Smooth muscle cell of the brain vasculature (primary cell): ENCODE measurements around the gene VSTM2B.

Source experiments
- DNase-seq: peaks from one replicate; pipeline ENCODE4 v3.0.0-alpha.2; 2012; ENCODE audit warnings: low read depth, low spot score

Gene VSTM2B

GRCh38 chr19:29515233-29515619, 10.6 kb upstream of the VSTM2B start:
- no peak for DNase-seq

GRCh38 chr19:29515706-29516357, 10.0 kb upstream of the VSTM2B start:
- no peak for DNase-seq

DNA sequence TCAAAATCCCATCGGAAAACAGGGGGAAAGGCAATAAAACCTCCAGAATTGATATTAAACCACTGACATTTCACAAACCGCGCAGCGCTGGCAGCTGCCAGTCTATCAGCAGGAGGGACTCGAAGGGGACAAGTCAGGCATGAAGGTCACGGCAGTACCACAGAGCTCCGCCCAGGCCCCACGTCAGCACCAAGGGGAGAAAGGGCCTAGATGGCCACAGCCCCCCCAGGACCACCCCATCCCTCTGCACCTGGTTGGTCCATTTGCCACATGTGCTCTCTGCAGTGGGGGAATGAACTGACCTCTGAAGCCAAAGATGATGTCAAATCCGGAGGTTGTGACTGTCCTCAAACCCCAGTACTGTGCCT, 9.5 kb upstream of the VSTM2B start:
- DNase-seq: no peak

DNA sequence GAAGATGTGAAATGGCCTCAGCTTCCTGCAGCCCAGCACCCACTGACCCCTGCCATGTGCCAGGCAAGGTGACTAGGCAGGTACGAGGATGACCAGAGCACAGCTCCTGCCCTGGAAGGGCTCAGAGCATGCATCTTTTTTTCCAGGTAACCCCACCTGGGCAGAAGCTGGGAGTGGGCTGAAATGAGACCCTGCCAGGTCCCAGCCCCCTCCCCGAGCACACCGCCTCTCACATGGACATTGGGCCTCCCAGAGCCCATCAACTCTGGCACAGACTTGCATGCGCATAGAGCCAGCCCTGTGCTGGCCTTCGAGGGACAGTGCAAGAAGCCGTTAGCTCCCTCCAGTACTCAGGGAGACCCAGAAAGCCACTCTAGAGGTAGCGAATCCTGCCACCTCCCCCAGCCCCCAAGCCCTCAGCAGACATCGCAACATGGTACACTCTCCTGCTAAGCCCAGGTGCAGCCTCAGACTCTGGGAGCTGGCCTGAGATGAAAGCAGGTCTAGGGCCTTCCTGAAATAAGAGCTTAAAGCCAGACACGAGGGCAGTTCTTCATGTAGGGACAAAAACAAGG, 8.9 kb upstream of the VSTM2B start:
- DNase-seq: no peak

GRCh38 chr19:29517412-29517811, 8.4 kb upstream of the VSTM2B start:
- no peak for DNase-seq

GRCh38 chr19:29517946-29518345, 7.8 kb upstream of the VSTM2B start:
- DNase-seq: no peak

GRCh38 chr19:29519146-29519545, 6.6 kb upstream of the VSTM2B start:
- no peak for DNase-seq

GRCh38 chr19:29519931-29520330, 5.9 kb upstream of the VSTM2B start:
- DNase-seq: no peak

GRCh38 chr19:29520390-29520789, 5.4 kb upstream of the VSTM2B start:
- DNase-seq: no peak

GRCh38 chr19:29521291-29522075, 4.3 kb upstream of the VSTM2B start:
- DNase-seq: no peak

- DNase-seq: no peak
Observed at GRCh38 chr19:29523568-29523967, 2.2 kb upstream of the VSTM2B start.

DNA sequence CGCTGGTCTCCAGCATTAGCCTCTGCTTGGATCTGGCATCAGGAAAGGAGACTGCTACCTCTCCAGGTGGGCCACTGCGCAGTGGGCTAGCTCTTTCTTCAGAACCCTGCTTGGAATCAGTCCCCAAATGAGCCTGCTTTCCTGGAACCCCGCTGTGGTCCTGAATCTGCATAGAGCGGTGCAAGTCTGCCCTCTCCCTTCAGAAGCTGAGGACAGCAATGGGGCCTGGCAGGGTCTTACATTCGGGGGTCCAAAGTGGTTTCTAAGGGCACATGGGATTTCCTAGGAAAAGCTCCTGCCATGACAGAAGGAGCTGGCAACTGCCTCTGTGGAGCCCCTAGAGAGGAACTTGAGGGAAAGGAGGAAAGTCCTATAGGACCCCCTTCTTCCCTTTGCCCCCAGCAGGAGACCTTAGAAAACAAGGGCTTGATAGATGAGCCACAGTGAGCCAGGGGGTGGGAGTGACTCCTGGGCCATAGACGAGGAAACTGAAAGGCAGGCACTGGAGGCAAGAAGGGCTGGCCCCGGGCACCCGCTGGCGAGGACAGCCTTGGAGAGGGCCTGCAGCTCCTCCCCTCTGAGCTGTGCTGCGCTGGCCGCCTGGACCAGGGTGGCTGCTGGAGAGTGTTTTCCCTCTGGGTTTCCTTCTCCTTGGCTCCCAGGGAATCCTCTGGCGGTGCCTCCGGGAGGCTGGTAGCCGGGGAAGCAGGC, 1.4 kb upstream of the VSTM2B start:
- DNase-seq: no peak

DNA sequence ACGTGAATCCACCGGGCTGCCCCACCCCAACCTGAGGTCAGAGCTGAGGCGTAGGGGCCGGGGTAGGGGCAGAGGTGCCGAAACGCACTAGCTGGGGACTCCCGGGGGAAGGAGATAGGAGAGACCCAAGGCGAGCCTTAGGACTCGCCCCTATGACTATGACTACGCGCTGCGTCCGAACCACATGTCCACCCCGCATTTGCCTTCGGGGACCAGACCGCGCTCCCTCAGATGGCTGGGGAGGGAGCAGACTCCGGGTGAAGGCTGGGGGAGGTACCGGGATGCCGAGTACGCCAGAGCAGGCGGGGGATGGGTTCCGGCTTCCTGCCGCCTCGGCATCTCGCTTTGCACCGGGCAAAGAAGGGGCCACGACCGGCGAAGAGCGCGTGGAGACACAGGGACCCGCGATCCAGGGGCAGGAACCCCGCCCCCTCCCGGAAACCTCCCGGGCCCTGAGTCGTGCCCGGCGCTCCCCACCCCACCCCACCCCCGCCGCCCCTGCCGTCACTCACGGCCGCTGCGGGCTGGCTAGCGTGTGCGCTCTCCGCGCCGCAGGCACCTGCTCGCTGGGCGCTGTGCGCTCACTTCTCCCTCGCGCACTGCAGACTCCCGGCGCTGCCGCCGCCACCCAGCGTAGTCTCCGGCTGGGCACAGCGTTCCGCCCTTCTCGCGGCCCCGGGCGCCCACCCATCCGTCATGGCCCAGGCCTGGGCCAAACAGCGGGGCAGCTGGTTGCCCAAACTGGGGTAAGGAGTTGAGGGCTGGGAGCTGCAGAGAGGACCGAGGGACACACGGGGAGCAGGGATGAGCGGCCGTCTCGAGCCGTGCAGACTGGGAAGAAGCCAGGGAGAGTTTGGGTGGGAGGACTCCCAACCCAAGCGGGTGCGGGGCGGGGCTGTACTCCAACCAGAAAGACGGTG, 622 bp upstream of the VSTM2B start:
- DNase-seq: no peak

GRCh38 chr19:29526730-29527499, 1.1 kb downstream of the VSTM2B start:
- no peak for DNase-seq

DNA sequence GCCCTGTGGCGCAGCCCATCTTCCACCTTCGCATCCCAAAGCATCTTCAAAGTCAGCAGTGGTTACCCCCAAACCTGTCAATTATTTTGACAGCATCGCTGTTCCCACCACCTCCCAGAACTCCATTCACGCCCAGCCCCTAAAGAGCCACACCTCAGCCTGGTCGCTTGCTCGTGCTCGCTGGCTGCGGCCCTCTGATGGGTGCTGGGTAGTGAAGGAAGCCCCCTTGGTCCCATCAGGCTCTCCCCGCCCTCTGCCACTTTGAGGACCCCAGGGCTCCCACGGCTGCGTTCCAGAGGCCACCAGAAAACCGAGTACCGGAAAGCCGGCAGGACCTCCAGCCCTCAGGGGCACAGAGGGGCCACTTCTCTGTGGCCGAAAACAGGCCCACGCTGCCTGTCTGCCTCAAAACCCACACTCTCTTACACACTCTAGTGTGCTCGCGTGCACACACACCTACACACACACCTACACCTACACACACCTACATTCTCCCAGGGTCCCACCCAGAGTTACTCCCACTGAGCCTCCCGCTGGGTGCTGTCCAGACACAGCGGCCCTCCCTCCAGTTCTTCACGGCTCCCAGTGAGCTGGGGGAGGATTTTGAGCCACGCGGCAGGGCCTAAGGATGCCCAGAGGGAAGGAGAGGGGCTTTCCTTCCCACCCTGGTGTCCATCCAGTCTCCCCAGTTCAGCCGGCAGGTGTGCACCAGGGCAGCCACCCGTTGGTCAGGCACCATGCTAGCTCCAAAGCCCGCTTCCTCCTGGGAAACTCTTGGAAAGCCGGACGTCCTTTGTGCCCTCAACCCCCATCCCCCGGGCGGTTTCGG, 1.9 kb downstream of the VSTM2B start:
- no peak for DNase-seq

DNA sequence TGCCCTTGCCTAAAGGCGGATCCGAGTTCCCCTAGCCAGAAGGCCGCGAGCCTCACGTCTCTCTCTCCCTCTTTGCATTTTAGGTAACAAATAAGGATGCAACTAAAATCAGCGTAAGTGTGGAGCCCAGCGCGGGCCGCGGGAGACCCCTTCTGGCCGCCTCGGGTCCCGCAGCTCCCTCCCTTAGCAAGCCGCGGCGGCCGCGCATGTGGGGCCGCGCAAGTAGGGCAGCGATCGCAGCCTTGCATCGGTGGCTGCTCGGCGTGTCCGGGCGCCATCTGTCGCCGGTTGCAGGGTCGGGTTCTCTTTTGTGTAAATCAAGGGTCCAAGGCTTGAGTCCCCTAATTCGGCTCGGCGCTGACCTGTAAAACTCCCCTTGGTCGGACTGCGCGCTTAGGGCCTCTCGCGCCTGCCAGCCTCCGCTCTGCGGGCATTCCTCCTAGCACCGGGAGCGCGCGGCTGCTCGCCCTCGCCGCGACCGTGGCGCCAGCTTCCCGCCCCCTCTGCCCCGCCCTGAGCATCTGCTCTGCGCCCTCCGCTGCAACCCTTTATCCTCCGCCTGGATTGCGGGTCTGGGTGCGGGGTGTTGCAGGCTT, 2.7 kb downstream of the VSTM2B start:
- peak; percentile 13 for DNase-seq

DNA sequence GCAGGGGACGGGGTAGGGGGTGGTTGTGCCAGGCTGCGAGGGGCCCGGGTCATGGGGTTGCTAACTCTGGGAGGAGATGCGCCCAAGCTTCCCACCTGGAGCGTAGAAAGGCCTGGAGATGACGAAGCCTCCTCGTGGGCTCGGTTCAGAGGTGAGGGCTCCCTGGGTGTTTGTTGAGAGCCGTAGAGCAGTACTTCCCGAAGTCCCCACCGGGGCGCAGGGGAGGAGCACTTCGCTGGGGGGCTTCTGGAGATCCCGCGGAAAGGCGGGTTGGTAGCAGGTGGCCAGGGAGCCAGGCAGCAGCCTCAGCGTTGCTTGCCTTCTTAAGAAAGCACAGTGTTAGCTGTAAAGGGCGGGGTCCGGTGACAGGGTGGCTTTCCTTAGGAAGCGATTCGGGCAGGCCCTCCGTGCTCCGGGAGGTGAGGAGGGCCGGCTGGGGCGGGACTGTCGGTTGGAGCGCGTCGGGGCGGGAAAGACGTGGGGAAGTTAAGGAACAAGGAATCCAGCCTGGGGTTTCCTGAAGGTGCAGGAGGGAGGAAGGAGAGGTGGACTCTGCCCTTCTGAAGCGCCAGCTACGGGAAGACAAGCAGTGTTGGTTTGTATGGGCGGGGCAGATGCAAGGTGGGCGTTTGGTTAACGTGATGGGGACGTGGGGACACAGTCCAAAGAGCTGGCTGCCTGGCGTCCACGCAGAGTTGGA, 3.3 kb downstream of the VSTM2B start:
- no peak for DNase-seq

GRCh38 chr19:29529646-29530539, 4.1 kb downstream of the VSTM2B start:
- no peak for DNase-seq
